Psoas muscle (tissue), 8 donors: ENCODE data around the gene KIF7. TPM values are rescaled to one million over a fixed set of nuclear protein-coding genes. Genes with fewer than 3 reads are reported as not detected.

Source experiments
- ATAC-seq, 4 donors: fragments of 200-7000 bp; cut with Tn5 transposase; one replicate each; pipeline ENCODE4 v1.9.1; 2020; ENCODE audit warnings: moderate library complexity in 3 of 4, mild to moderate bottlenecking in 2 of 4
- DNase-seq, 2 donors: peaks; one replicate each; pipeline ENCODE4 v3.0.0-alpha.2; 2020
- H3K27ac ChIP-seq: fragments of 200-600 bp; one replicate; pipeline ENCODE4 v1.8.0; 2022
- H3K27me3 ChIP-seq, 3 donors: fragments of 200-600 bp in 1 of 3; one replicate each; pipeline versions ENCODE4 v1.6.1 to v1.8.0; 2013 to 2022; ENCODE audit warnings: low read length in 2 of 3, mild to moderate bottlenecking in 2 of 3, moderate library complexity in 1 of 3; ENCODE audit not compliant: insufficient read depth in 3 of 3
- H3K36me3 ChIP-seq, 2 donors: fragments of 200-600 bp in 1 of 2; one replicate each; pipeline versions ENCODE4 v1.6.1 to v1.8.0; 2013 to 2022; ENCODE audit warnings: low read depth in 1 of 2, mild to moderate bottlenecking in 1 of 2, moderate library complexity in 1 of 2; ENCODE audit not compliant: insufficient read depth in 1 of 2
- H3K4me1 ChIP-seq: fragments of 200-600 bp; one replicate; pipeline ENCODE4 v1.8.0; 2022
- H3K4me3 ChIP-seq: fragments of 200-600 bp; one replicate; pipeline ENCODE4 v1.8.0; 2022; ENCODE audit warnings: mild to moderate bottlenecking
- H3K9me3 ChIP-seq: fragments of 200-600 bp; one replicate; pipeline ENCODE4 v1.8.0; 2022
- WGBS, 3 donors: extraction: QIAGEN DNeasy Blood & Tissue Kit; methylation state at CpG; one replicate each; pipeline versions ENCODE4 v1.1.6 to v1.1.7; 2013; 5-methylcytosine and 5-hydroxymethylcytosine counted together
- intact Hi-C, 2 donors: fragments of 100-400 bp; cut with DNase I; formaldehyde crosslinking; loops; one replicate each; pipeline versions ENCODE4 v1.11.0 to v1.14.2; 2022
- polyA plus RNA-seq, 3 donors: library from polyadenylated mRNA; stranded (reverse); fragments of 200-250 nt; gene quantifications; one replicate each; pipeline ENCODE4 v1.2.3, GENCODE V29; 2013
- total RNA-seq, 4 donors: library from RNA; stranded (reverse); fragmentation: NEBNext Ultra II Directional in 2 of 4; extraction: Animal tissue kit (Norgen Biotek cat#: 25700) in 2 of 4; gene quantifications; one replicate each; pipeline versions ENCODE4 v1.2.1 to v1.2.4, GENCODE V29; 2021 to 2023
- TF ChIP-seq, protein P1 (sequence below): fragments of 200-600 bp; IDR thresholded peaks from one replicate; pipeline ENCODE4 v1.8.0; 2022; ENCODE audit warnings: antibody characterized with exemption
- donor health status: healthy with polysubstance abuse.
- donor health status: DM: no; HTN: no; CAD: no; lungs with moderate emphysema.
- donor health status: Bipolar disorder and iron deficiency.
- donor health status: healthy.
- donor health status: DM: yes; HTN: yes; CAD: no.
- donor health status: DM: no; HTN: no; CAD: no.
- donor health status: DM: no; HTN: no; CAD: no.
- donor health status: DM: yes; HTN: yes; CAD: no.

The KIF7 gene
- total and polyA plus RNA-seq, 7 donors = 0.20 to 2.1 (median 0.40) TPM

DNA sequence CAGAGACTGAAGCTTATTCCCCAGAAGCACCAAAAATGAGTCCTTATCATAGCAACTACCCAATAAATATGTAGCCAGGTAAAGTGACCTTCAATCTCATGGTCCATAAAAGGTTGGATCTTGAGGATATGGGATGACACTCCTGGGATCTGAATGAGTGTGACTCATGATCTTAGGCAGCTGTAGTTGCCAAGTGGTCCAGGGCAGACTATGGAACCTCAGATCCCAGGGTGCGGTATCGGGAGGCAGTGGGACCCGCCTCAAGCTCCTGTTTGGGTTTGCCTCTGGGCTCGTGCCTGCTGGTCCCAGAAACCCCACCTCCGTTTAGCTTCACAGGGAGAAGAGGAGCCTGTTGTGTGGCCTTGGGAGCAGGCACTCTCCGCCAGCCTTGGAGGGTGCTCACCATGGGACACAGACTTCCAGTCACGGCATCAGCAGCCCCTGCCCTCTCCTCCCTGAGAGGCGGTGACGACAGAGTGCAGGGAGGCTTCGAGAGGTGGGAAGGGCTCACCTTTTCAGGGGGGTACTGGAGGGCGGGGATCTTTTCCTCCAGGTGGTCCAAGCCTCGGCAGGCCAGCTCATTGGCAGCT lies 15.8 kb upstream of the KIF7 start:
- DNase-seq = no peak
- ATAC-seq = no peak
- no peak overlapping the region for H3K27ac ChIP-seq
- no peaks in the 10 kb centered on the region for H3K9me3 ChIP-seq
- H3K27me3 ChIP-seq = no peaks in the 10 kb centered on the region
- no peak overlapping the region for H3K4me3 ChIP-seq
- TF ChIP-seq, protein P1, sequence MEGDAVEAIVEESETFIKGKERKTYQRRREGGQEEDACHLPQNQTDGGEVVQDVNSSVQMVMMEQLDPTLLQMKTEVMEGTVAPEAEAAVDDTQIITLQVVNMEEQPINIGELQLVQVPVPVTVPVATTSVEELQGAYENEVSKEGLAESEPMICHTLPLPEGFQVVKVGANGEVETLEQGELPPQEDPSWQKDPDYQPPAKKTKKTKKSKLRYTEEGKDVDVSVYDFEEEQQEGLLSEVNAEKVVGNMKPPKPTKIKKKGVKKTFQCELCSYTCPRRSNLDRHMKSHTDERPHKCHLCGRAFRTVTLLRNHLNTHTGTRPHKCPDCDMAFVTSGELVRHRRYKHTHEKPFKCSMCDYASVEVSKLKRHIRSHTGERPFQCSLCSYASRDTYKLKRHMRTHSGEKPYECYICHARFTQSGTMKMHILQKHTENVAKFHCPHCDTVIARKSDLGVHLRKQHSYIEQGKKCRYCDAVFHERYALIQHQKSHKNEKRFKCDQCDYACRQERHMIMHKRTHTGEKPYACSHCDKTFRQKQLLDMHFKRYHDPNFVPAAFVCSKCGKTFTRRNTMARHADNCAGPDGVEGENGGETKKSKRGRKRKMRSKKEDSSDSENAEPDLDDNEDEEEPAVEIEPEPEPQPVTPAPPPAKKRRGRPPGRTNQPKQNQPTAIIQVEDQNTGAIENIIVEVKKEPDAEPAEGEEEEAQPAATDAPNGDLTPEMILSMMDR = no peak
- no peaks in the 10 kb centered on the region for H3K4me1 ChIP-seq
- H3K36me3 ChIP-seq = no peaks in the 10 kb centered on the region
- 82 to 85% (median 84%) methylated on average over 12 of the region's 12 CpGs for WGBS, 3 donors
- intact Hi-C loops = loop anchor here in 1 of 2 donors (1.0 kb wide), 1 partner anchor 16 kb away; the partner anchor contains the start of gene KIF7

DNA sequence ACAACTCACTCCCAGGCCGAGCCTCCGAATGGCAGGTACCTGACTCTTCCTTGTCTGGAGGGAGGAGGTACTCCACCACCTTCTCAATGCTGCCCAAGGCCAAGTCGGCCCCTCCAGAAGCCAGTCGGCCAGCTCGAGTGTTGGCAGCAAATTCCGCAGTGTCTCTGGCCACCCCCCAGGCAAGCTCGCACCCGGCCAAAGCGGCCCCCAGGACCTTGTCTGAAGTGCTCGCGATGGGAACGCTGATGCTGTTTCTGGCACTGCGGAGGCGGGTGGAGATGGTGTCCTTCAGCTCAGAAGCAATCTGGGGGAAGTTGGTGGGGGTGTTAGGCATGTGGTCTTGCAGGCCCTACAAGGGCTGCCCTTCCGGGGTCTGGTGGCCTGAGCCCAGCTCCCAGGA lies 14.7 kb upstream of the KIF7 start:
- Histone ChIP-seq H3K4me3 (no peak overlapping the region), H3K4me1 (peaks cover 5% of the 10 kb centered on the region), H3K27ac (no peak overlapping the region), H3K9me3 (no peaks in the 10 kb centered on the region), H3K36me3 (no peaks in the 10 kb centered on the region), H3K27me3 (no peaks in the 10 kb centered on the region)
- TF ChIP-seq, protein P1 = no peak
- no peak for DNase-seq
- WGBS, 3 donors = 92 to 93% (median 92%) methylated on average over 15 of the region's 15 CpGs
- no peak for ATAC-seq
- intact Hi-C loops = no loop called here

DNA sequence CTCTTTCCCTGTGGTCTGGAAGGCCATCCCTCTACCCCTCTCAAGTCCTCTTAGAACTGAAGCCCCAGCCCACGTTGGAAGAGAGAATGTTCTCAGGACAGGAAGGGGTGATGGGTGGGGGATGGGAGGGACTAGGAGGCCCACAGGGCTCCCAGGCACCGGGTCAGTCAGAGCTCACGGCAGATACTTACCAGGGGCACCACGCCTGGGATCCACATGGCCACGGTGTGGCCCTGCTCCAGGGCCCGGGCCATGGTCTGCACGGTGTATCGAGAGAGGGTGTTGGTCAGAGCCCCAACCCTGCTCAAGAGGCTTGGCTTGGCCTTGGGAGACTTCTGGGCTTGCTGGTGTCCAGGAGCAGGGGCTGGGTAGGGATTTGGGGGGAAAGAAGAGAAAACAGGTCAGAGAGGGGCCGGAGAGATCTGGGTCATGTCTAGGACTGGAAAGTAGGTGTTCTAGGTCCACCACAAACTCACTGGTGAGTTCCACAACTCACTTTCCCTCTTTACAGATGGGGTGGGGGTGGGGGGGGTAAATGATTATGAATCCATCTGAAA lies 14.1 kb upstream of the KIF7 start:
- 72 to 86% (median 86%) methylated on average over 8 to 9 of the region's 9 CpGs for WGBS, 3 donors
- ATAC-seq (no peak), DNase-seq (no peak)
- no peaks in the 10 kb centered on the region for H3K27me3 ChIP-seq
- intact Hi-C loops = no loop called here
- H3K27ac ChIP-seq = no peak overlapping the region
- no peak overlapping the region for H3K4me3 ChIP-seq
- H3K9me3 ChIP-seq = no peaks in the 10 kb centered on the region
- peaks cover 7% of the 10 kb centered on the region for H3K4me1 ChIP-seq
- no peaks in the 10 kb centered on the region for H3K36me3 ChIP-seq
- TF ChIP-seq, protein P1 = no peak

DNA sequence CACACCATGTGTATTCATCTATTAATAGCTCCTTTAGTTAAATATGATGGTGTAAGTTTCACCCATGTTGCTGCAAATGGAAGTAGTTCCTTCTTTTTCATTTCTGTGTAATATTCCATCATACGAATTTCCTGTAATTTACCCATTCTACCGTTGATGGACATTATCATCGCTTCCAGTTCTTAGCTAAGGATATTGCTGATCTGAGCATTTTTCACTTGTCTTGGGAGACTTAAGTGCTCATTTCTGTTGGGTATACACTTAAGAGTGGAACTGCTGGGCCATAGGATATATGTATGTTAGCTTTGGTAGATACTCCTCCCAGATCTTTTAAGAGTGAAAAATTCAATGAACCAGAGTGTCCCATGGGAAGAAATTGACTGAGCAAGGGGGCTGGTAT lies 12.9 kb upstream of the KIF7 start:
- Histone ChIP-seq H3K27me3 (no peaks in the 10 kb centered on the region), H3K27ac (no peak overlapping the region), H3K4me3 (no peak overlapping the region), H3K36me3 (no peaks in the 10 kb centered on the region), H3K9me3 (no peaks in the 10 kb centered on the region), H3K4me1 (peaks cover 7% of the 10 kb centered on the region)
- ATAC-seq (no peak), DNase-seq (no peak)
- TF ChIP-seq, protein P1 = no peak
- intact Hi-C loops = no loop called here
- 91 to 95% (median 93%) methylated on average over 3 of the region's 3 CpGs for WGBS, 3 donors

DNA sequence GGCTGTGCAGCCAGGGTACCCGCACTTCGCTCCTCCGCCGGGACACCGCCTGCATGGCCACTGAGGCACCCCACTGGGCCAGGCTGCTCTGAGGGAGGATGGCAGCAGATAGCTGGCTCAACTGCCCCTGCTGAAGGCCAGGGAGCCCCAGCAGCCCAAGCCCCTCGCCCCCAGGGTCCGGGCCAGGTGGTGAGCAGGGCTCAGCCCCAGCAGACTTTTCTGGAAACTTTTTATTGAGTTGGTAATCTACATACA lies 12.4 kb upstream of the KIF7 start:
- Histone ChIP-seq H3K27me3 (no peaks in the 10 kb centered on the region), H3K27ac (no peak overlapping the region), H3K4me3 (no peak overlapping the region), H3K4me1 (peaks cover 12% of the 10 kb centered on the region), H3K9me3 (no peaks in the 10 kb centered on the region), H3K36me3 (no peaks in the 10 kb centered on the region)
- DNase-seq (no peak), ATAC-seq (no peak)
- TF ChIP-seq, protein P1 = no peak
- 90 to 95% (median 95%) methylated on average over 7 of the region's 7 CpGs for WGBS, 3 donors
- intact Hi-C loops = no loop called here
